Measurements from ENCODE around the gene C19orf53.

C19orf53 gene

GRCh38 chr19:13827656-13828055 lies 53.4 kb downstream of the C19orf53 start:
- DNase-seq: no peak
